Measurements from ENCODE around the gene CHRNB1. TPM values are rescaled to one million over a fixed set of nuclear protein-coding genes. Genes with fewer than 3 reads are reported as not detected.
A peak's percentile ranks its signal among the peaks of the same experiment; 100 is the strongest.

Gene CHRNB1
- total and polyA plus RNA-seq, 10 of the 15 experiments (the other 5 are each of a cell fraction or from before 2014, with no cell fraction given), result 5.8 to 14.8 (median 11.3) TPM

- Histone ChIP-seq H3K36me3 (ENCODE audit: control insufficient read depth in 2 of 2, insufficient read depth in 2 of 2, low read length in 1 of 2) (no peaks in the 10 kb centered on the region), H3K27me3 (replicated peaks in 1 of 2; ENCODE audit: control insufficient read depth in 2 of 2, insufficient read depth in 2 of 2, low read length in 1 of 2) (peaks cover 0 to 4% of the 10 kb centered on the region in 2 experiments; a peak in 2 of 4 replicates), H3K4me2 (ENCODE audit: control insufficient read depth, insufficient read depth) (peak overlapping the region; percentile 78), H3K79me2 (ENCODE audit: control insufficient read depth, insufficient read depth, low read length) (peaks cover 6% of the 10 kb centered on the region), H3K9ac (ENCODE audit: control insufficient read depth, insufficient read depth, low read length) (peak overlapping the region; percentile 13), H3K4me3 (peak overlapping the region; percentile 97), H3K27ac (ENCODE audit: control insufficient read depth, insufficient read depth) (no peak overlapping the region; the same call in 1 of the 2 replicates), H2AFZ (ENCODE audit: control insufficient read depth, low read depth, low read length) (no peak overlapping the region), H3K4me1 (ENCODE audit: control insufficient read depth, insufficient read depth, low read length) (peaks cover 29% of the 10 kb centered on the region), H4K20me1 (ENCODE audit: control insufficient read depth, insufficient read depth) (no peaks in the 10 kb centered on the region), H3K9me3 (replicated peaks; ENCODE audit: control insufficient read depth, insufficient read depth, low read length) (no peaks in the 10 kb centered on the region)
- intact Hi-C loops (cut with micrococcal nuclease; ENCODE audit: unreplicated experiment) (loop anchor here (5.0 to 10.0 kb wide), 4 partner anchors 37 to 394 kb away; partner anchors contain the start of genes KCTD11, SENP3, SLC16A11 and TMEM256), in situ Hi-C loops (cut with MboI) (no loop called here)
- RAD21 ChIA-PET (ENCODE audit: unreplicated experiment), result interaction anchor here (0.8 to 1.6 kb wide), 4 partner anchors 16 to 121 kb away, joined by 3 to 7 read pairs (median 6); partner anchors contain the start of genes PLSCR3 and POLR2A
- 55% methylated on average over 10 of the region's 11 CpGs for WGBS (ENCODE audit: insufficient coverage, insufficient replicate concordance, low lambda C conversion rate, missing lambda C conversion rate)
- SMC1A ChIA-PET (ENCODE audit: uncharacterized antibody, unreplicated experiment), result interaction anchor here (1.3 kb wide), 1 partner anchor 122 kb away, joined by 5 read pairs; no protein-coding TSS in a partner anchor
- POLR2A ChIA-PET, result interaction anchor here (0.5 to 8.2 kb wide), 7 partner anchors 16 to 758 kb away, joined by 3 to 63 read pairs (median 4); partner anchors contain the start of genes POLR2A, TMEM256 and ZBTB4
- CTCF ChIA-PET, result interaction anchor here (0.9 to 2.8 kb wide), 4 partner anchors 76 to 248 kb away, joined by 3 to 16 read pairs (median 4); partner anchors contain the start of genes SENP3 and TP53
- DNase-seq (ENCODE audit: low read depth, low spot score) (no peak), FAIRE-seq (no peak), ATAC-seq (no peak)
- BruUV-seq (replicated peaks), result no TSS peak
- TF ChIP-seq CEBPZ (IDR thresholded peaks at IDR 0.05; ENCODE audit: low read depth, low read length), result no peak
- TF ChIP-seq CREB1 (IDR thresholded peaks at IDR 0.05; ENCODE audit: low read depth), result peak; percentile 9; the same call in 1 of the 2 replicates
These were observed 6.0 kb upstream of the CHRNB1 start for GRCh38 chr17:7438656-7439460.

All from GM12878 (cell line).